Activated CD4-positive, alpha-beta T cell treated with anti-CD3 and anti-CD28 coated beads, Interleukin-10, Interleukin-2, amounts not matched to agents 100 ng/mL and 50 ng/mL, durations not matched to agents 16 hours and 8 hours (primary cell): ENCODE data around the gene IRAK2.

Experiments
- DNase-seq: peaks from one replicate; pipeline ENCODE4 v3.0.0-alpha.2; 2020

Gene IRAK2

GRCh38 chr3:10286596-10287295 lies 122.0 kb downstream of the IRAK2 start:
- DNase-seq = peak; percentile 60

- no peak for DNase-seq
Measured at GRCh38 chr3:10287936-10288574, 123.3 kb downstream of the IRAK2 start.

- DNase-seq = no peak
Measured at GRCh38 chr3:10288575-10288960, 123.8 kb downstream of the IRAK2 start.

DNA sequence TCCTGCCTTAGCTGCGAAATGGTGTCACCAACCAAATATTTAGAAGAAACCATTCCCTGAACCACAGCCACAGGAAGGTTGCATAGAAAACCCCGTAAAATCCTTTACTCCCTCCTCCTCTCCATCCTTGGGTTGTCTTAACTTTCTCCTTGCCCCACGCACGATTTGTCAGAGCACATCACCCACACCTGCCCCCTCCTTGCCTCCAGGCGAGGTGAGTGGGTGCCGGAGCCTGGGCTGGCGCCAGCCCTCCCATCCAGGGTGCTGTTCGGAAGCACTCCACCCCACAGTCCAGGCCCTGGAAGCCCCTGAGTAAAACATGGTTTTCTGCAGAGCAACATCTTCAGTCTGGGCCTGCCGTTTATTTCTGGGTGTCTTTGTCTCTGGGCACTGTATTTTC lies 124.4 kb downstream of the IRAK2 start:
- no peak for DNase-seq

DNA sequence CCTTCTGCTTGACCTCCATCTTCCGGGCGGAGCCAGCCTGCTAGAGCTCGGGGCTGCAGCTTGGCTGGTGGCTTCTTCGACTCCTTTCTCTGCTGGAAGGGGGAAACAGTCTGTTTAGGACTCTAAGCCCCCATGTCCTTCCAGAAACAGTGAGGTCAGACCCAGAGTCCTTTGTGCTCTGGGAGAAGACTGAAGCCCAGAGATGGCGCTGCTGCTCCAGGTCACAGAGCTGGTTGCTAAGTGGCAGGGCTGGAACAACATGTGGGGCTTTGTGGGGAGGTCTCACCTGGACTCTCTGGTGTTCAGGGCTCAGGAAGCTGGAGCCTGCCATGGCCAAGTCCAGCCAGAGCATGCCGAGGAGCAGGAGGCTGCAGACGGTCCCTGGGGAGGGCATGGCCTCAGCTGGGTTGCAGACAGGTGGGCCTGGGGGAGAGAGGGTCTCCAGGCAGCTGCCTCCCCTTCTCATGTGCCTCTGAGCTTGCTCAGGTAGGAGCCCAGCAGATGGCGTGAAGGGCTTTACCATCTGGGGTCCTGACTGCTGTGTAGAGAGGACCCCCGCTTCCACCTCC lies 125.2 kb downstream of the IRAK2 start:
- DNase-seq = no peak

DNA sequence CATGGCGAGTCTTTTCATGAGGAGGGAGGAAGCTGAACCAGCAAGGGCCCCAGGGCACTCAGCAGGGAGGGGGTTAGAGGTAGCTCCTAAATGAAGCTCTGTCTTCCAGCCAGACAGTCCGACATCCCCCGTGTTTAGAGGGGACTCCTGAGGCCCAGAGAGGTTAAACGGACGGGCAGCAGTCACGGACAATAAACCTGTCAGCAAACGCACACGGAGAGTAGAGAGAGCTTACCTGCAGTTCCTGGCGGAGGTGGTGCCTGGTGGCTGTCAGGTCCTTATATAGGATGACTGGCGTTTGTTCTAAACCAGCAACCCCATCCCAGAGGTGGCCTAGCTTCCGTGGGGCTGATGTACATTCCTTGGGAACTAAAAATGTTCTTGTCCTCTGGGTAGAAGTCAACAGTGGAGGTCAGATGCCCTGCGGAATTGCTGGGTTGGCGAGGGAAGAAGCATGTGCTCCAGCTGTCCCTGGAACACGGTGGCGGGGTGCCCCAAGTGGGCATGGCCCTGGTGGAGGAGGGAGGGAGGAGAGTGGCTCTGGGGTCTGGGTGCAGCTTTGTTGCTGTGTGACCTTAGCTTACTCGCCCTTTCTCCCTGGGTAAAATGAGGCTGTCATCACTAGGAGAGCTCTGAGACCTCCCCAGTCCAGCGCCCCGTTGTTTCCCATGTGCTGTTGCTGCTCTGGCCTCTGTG lies 125.9 kb downstream of the IRAK2 start:
- no peak for DNase-seq

- DNase-seq = no peak
Measured at GRCh38 chr3:10291641-10292040, 126.9 kb downstream of the IRAK2 start.

GRCh38 chr3:10292505-10293419 lies 128.0 kb downstream of the IRAK2 start, which contains the start of gene GHRL:
Gene GHRL, minus strand, starts transcription at chr3:10292947. Its CDS starts 2,767 bp downstream, at chr3:10290180.
- DNase-seq = no peak
